MM.1S (cell line): ENCODE measurements around the gene BCL11A.

Experiments
- EZH2 ChIP-seq: fragments of 300-600 bp; sonication (generic); optimal IDR thresholded peaks from 2 replicates; pipeline ENCODE3; 2017; ENCODE audit warnings: low read depth, mild to moderate bottlenecking, antibody characterized with exemption, low read length, mixed read lengths
- EZH2phosphoT487 ChIP-seq: fragments of 300-600 bp; sonication (generic); IDR thresholded peaks from 2 replicates; pipeline ENCODE4 v1.6.1; 2018; ENCODE audit warnings: antibody characterized with exemption, low read length
- TF ChIP-seq, protein P1 (sequence below): fragments of 300-600 bp; sonication (generic); IDR thresholded peaks from 2 replicates; pipeline ENCODE4 v1.5.1; 2016; ENCODE audit warnings: antibody characterized with exemption, low read length, mixed read lengths

DNA sequence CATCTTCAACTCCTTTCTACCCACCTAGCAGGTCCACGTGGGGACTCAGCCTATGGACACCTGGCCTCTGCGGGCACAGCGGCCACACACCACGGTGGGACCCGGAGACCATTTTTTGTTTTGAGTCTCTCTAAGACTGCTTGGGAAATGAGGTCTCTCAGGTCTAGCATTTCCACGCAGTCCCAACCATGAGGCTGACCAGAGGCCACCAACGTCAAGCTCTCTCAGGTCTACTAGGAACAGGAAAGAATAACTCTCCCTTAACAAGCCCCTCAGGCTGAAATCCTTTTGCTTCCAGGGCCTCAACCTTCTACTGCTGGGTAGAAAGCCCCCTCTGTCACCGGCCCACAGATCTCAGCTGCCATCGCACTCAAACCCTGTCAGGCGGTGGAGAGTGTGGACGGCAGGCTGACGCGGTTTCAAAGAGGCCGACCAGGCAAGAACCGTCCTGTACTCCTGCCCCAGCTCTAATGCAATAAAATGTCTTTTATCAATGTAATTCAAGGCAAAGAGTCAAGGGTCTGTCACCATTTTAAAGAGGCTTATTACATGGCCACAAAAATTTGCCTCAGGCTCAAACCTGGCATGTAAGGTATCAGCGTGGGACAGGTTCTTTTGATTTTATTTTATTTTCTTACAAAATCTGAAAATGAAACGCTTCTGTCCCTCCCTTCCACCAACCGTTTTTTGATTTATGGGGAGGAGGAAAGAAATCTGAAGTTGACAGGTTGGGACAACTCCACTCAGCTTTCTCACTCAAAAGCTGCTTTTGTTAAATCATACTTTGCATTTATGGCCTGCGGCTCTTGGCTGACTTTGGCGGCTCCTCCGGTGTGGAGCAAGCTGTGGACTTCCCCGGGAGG, 74.0 kb downstream of the BCL11A start:
- TF ChIP-seq, protein P1, sequence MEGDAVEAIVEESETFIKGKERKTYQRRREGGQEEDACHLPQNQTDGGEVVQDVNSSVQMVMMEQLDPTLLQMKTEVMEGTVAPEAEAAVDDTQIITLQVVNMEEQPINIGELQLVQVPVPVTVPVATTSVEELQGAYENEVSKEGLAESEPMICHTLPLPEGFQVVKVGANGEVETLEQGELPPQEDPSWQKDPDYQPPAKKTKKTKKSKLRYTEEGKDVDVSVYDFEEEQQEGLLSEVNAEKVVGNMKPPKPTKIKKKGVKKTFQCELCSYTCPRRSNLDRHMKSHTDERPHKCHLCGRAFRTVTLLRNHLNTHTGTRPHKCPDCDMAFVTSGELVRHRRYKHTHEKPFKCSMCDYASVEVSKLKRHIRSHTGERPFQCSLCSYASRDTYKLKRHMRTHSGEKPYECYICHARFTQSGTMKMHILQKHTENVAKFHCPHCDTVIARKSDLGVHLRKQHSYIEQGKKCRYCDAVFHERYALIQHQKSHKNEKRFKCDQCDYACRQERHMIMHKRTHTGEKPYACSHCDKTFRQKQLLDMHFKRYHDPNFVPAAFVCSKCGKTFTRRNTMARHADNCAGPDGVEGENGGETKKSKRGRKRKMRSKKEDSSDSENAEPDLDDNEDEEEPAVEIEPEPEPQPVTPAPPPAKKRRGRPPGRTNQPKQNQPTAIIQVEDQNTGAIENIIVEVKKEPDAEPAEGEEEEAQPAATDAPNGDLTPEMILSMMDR, result no peak
- TF ChIP-seq EZH2phosphoT487 (no peak), EZH2 (no peak)
